ENCODE results near the gene ATXN1.

ATXN1 gene

GRCh38 chr6:16305246-16305725 is 456.0 kb downstream of the ATXN1 start:
- DNase-seq (ENCODE audit: low spot score) = no peak

- DNase-seq (ENCODE audit: low spot score) = no peak
Observed at GRCh38 chr6:16302721-16303552, 458.3 kb downstream of the ATXN1 start.

GRCh38 chr6:16301511-16301910 is 459.7 kb downstream of the ATXN1 start:
- no peak for DNase-seq (ENCODE audit: low spot score)

GRCh38 chr6:16299861-16300260 is 461.4 kb downstream of the ATXN1 start:
- DNase-seq (ENCODE audit: low spot score) = no peak

GRCh38 chr6:16296061-16296670 is 465.1 kb downstream of the ATXN1 start:
- no peak for DNase-seq (ENCODE audit: low spot score)

- DNase-seq (ENCODE audit: low spot score) = no peak
Observed at GRCh38 chr6:16295471-16295870, 465.8 kb downstream of the ATXN1 start.

- no peak for DNase-seq (ENCODE audit: low spot score)
Observed at GRCh38 chr6:16295060-16295459, 466.2 kb downstream of the ATXN1 start.

- no peak for DNase-seq (ENCODE audit: low spot score)
Observed at GRCh38 chr6:16294371-16294770, 466.9 kb downstream of the ATXN1 start.

GRCh38 chr6:16292942-16293341 is 468.3 kb downstream of the ATXN1 start:
- no peak for DNase-seq (ENCODE audit: low spot score)

GRCh38 chr6:16292432-16292831 is 468.8 kb downstream of the ATXN1 start:
- no peak for DNase-seq (ENCODE audit: low spot score)

GRCh38 chr6:16291739-16292138 is 469.5 kb downstream of the ATXN1 start:
- no peak for DNase-seq (ENCODE audit: low spot score)

GRCh38 chr6:16288163-16288562 is 473.1 kb downstream of the ATXN1 start:
- no peak for DNase-seq (ENCODE audit: low spot score)

- peak; percentile 53 for DNase-seq (ENCODE audit: low spot score)
Observed at GRCh38 chr6:16286151-16286522, 475.1 kb downstream of the ATXN1 start.

- no peak for DNase-seq (ENCODE audit: low spot score)
Observed at GRCh38 chr6:16285467-16286150, 475.7 kb downstream of the ATXN1 start.

GRCh38 chr6:16284472-16284871 is 476.8 kb downstream of the ATXN1 start:
- DNase-seq (ENCODE audit: low spot score) = no peak

GRCh38 chr6:16282370-16282769 is 478.9 kb downstream of the ATXN1 start:
- no peak for DNase-seq (ENCODE audit: low spot score)

GRCh38 chr6:16279243-16279642 is 482.0 kb downstream of the ATXN1 start:
- no peak for DNase-seq (ENCODE audit: low spot score)

GRCh38 chr6:16278750-16279149 is 482.5 kb downstream of the ATXN1 start:
- DNase-seq (ENCODE audit: low spot score) = no peak

- DNase-seq (ENCODE audit: low spot score) = no peak
Observed at GRCh38 chr6:16278048-16278724, 483.1 kb downstream of the ATXN1 start.

- DNase-seq (ENCODE audit: low spot score) = peak; percentile 39
Observed at GRCh38 chr6:16277101-16277981, 483.9 kb downstream of the ATXN1 start.

- DNase-seq (ENCODE audit: low spot score) = no peak
Observed at GRCh38 chr6:16274885-16275589, 486.2 kb downstream of the ATXN1 start.
